ENCODE measurements around the gene P2RX6.

DNA sequence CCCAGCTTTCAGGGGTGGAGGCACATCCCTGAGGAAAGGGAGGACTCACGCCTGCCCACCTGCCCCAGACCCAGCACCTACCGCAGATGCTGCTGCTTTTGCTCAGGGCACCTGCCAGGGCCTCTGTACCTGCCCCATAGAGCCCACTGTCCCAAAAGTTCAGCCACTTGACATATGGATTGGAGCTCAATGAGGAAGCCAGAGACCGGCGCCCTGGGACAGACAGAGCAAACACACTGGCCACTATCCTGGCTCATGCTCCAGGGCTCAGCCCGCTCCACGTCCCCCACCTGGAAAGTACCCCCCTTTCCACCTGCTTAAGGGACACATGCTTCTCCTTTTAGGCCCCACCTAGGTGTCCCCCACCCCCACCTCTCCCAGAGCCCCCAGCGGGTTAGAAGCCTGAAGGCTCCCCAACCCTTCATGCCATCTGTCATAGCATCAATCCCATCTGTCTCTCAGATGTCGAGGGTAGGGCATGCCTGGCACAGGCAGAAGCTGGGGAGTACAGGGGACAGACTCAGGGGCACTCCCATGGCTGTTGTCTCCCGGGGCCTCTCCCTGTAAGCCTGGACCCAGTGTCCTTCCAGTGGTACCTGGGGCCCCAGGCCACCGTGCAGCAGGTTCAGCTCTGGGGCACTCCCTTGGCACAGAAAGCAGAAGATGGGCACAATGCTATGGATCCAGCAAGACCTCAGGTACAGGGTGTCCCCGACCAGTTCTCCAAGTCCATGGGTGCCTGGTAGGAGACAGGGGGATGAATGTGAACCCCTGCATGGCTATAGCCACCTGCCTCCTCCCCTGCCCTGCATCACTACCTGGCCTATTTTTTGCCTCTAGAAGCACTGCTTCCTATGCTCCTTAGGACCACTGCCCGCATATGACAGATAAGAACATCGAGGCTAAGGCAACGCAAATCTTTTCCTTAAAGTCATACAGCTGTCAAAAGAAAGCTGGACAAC is 2.2 kb upstream of the P2RX6 start:
- TF ChIP-seq EP300 (IDR thresholded peaks at IDR 0.05) (no peak), POLR2AphosphoS5 (IDR thresholded peaks at IDR 0.05) (no peak)
- TF ChIP-seq, protein P1, sequence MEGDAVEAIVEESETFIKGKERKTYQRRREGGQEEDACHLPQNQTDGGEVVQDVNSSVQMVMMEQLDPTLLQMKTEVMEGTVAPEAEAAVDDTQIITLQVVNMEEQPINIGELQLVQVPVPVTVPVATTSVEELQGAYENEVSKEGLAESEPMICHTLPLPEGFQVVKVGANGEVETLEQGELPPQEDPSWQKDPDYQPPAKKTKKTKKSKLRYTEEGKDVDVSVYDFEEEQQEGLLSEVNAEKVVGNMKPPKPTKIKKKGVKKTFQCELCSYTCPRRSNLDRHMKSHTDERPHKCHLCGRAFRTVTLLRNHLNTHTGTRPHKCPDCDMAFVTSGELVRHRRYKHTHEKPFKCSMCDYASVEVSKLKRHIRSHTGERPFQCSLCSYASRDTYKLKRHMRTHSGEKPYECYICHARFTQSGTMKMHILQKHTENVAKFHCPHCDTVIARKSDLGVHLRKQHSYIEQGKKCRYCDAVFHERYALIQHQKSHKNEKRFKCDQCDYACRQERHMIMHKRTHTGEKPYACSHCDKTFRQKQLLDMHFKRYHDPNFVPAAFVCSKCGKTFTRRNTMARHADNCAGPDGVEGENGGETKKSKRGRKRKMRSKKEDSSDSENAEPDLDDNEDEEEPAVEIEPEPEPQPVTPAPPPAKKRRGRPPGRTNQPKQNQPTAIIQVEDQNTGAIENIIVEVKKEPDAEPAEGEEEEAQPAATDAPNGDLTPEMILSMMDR (IDR thresholded peaks at IDR 0.05), result no peak
